Measurements from ENCODE around the gene CD99L2.

Gene CD99L2

GRCh38 chrX:150913511-150913910, 15.0 kb upstream of the CD99L2 start:
- Histone ChIP-seq H4K12ac (ENCODE audit: low read depth, low read length) (no peak overlapping the region), H3K27me3 (ENCODE audit: insufficient read depth, low read length) (no peaks in the 10 kb centered on the region), H2BK120ac (ENCODE audit: insufficient read depth, low read length, poor library complexity) (no peak overlapping the region), H2AK5ac (ENCODE audit: low read length) (no peak overlapping the region), H3K23ac (ENCODE audit: low read length) (no peak overlapping the region), H3K9me3 (ENCODE audit: insufficient read depth, low read depth, low read length) (no peaks in the 10 kb centered on the region), H2BK12ac (ENCODE audit: low read length) (no peak overlapping the region), H3K36me3 (ENCODE audit: control insufficient read depth in 1 of 2, insufficient read depth in 2 of 2, low read length in 2 of 2) (no peaks in the 10 kb centered on the region), H3K9ac (ENCODE audit: low read length) (no peak overlapping the region), H3K14ac (ENCODE audit: low read length) (no peak overlapping the region), H4K91ac (ENCODE audit: low read depth, low read length) (no peak overlapping the region), H3K4me1 (ENCODE audit: control insufficient read depth in 1 of 2, insufficient read depth in 2 of 2, low read length in 2 of 2) (no peaks in the 10 kb centered on the region), H3K18ac (ENCODE audit: low read length) (no peak overlapping the region), H3K4ac (ENCODE audit: low read depth, low read length) (no peak overlapping the region), H3K27ac (ENCODE audit: low read depth, low read length) (no peak overlapping the region), H3K4me3 (ENCODE audit: low read depth, low read length) (no peak overlapping the region), H3K4me2 (ENCODE audit: low read length) (no peak overlapping the region), H2AFZ (ENCODE audit: insufficient read depth, low read length, poor library complexity) (no peak overlapping the region), H4K8ac (ENCODE audit: low read depth, low read length) (no peak overlapping the region), H3K79me1 (ENCODE audit: low read length) (no peaks in the 10 kb centered on the region), H3K79me2 (ENCODE audit: control insufficient read depth, insufficient read depth, low read length, poor library complexity) (no peaks in the 10 kb centered on the region), H2BK5ac (ENCODE audit: low read depth, low read length, poor library complexity) (no peak overlapping the region)
- DNase-seq: no peak
- no CpG with 5 or more reads among the region's 9 CpGs for WGBS (ENCODE audit: extremely low coverage, insufficient coverage, insufficient read length)

- Histone ChIP-seq H3K4me2 (ENCODE audit: low read length) (no peak overlapping the region), H3K36me3 (ENCODE audit: control insufficient read depth in 1 of 2, insufficient read depth in 2 of 2, low read length in 2 of 2) (no peaks in the 10 kb centered on the region), H3K4me1 (ENCODE audit: control insufficient read depth in 1 of 2, insufficient read depth in 2 of 2, low read length in 2 of 2) (no peaks in the 10 kb centered on the region), H2BK120ac (ENCODE audit: insufficient read depth, low read length, poor library complexity) (no peak overlapping the region), H3K9me3 (ENCODE audit: insufficient read depth, low read depth, low read length) (no peaks in the 10 kb centered on the region), H2BK5ac (ENCODE audit: low read depth, low read length, poor library complexity) (no peak overlapping the region), H3K79me1 (ENCODE audit: low read length) (no peaks in the 10 kb centered on the region), H2AK5ac (ENCODE audit: low read length) (no peak overlapping the region), H3K23ac (ENCODE audit: low read length) (no peak overlapping the region), H4K12ac (ENCODE audit: low read depth, low read length) (no peak overlapping the region), H3K14ac (ENCODE audit: low read length) (no peak overlapping the region), H3K4ac (ENCODE audit: low read depth, low read length) (no peak overlapping the region), H2AFZ (ENCODE audit: insufficient read depth, low read length, poor library complexity) (no peak overlapping the region), H4K8ac (ENCODE audit: low read depth, low read length) (no peak overlapping the region), H3K18ac (ENCODE audit: low read length) (no peak overlapping the region), H4K91ac (ENCODE audit: low read depth, low read length) (no peak overlapping the region), H3K27ac (ENCODE audit: low read depth, low read length) (no peak overlapping the region), H3K79me2 (ENCODE audit: control insufficient read depth, insufficient read depth, low read length, poor library complexity) (no peaks in the 10 kb centered on the region), H3K9ac (ENCODE audit: low read length) (no peak overlapping the region), H2BK12ac (ENCODE audit: low read length) (no peak overlapping the region), H3K4me3 (ENCODE audit: low read depth, low read length) (no peak overlapping the region), H3K27me3 (ENCODE audit: insufficient read depth, low read length) (no peaks in the 10 kb centered on the region)
- DNase-seq: no peak
- WGBS (ENCODE audit: extremely low coverage, insufficient coverage, insufficient read length): no CpG with 5 or more reads among the region's 7 CpGs
These were observed 9.0 kb upstream of the CD99L2 start for GRCh38 chrX:150907474-150907873.

GRCh38 chrX:150906694-150907093, 8.2 kb upstream of the CD99L2 start:
- Histone ChIP-seq H4K12ac (ENCODE audit: low read depth, low read length) (no peak overlapping the region), H3K4me1 (ENCODE audit: control insufficient read depth in 1 of 2, insufficient read depth in 2 of 2, low read length in 2 of 2) (no peaks in the 10 kb centered on the region), H3K36me3 (ENCODE audit: control insufficient read depth in 1 of 2, insufficient read depth in 2 of 2, low read length in 2 of 2) (no peaks in the 10 kb centered on the region), H3K23ac (ENCODE audit: low read length) (no peak overlapping the region), H3K79me1 (ENCODE audit: low read length) (no peaks in the 10 kb centered on the region), H3K9me3 (ENCODE audit: insufficient read depth, low read depth, low read length) (no peaks in the 10 kb centered on the region), H3K27ac (ENCODE audit: low read depth, low read length) (no peak overlapping the region), H3K4me2 (ENCODE audit: low read length) (no peak overlapping the region), H3K79me2 (ENCODE audit: control insufficient read depth, insufficient read depth, low read length, poor library complexity) (no peaks in the 10 kb centered on the region), H4K8ac (ENCODE audit: low read depth, low read length) (no peak overlapping the region), H2BK120ac (ENCODE audit: insufficient read depth, low read length, poor library complexity) (no peak overlapping the region), H3K4me3 (ENCODE audit: low read depth, low read length) (no peak overlapping the region), H3K9ac (ENCODE audit: low read length) (no peak overlapping the region), H3K27me3 (ENCODE audit: insufficient read depth, low read length) (no peaks in the 10 kb centered on the region), H2BK12ac (ENCODE audit: low read length) (no peak overlapping the region), H3K14ac (ENCODE audit: low read length) (no peak overlapping the region), H2BK5ac (ENCODE audit: low read depth, low read length, poor library complexity) (no peak overlapping the region), H3K4ac (ENCODE audit: low read depth, low read length) (no peak overlapping the region), H4K91ac (ENCODE audit: low read depth, low read length) (no peak overlapping the region), H3K18ac (ENCODE audit: low read length) (no peak overlapping the region), H2AK5ac (ENCODE audit: low read length) (no peak overlapping the region), H2AFZ (ENCODE audit: insufficient read depth, low read length, poor library complexity) (no peak overlapping the region)
- no CpG with 5 or more reads among the region's 6 CpGs for WGBS (ENCODE audit: extremely low coverage, insufficient coverage, insufficient read length)
- DNase-seq: no peak

- Histone ChIP-seq H3K4me3 (ENCODE audit: low read depth, low read length) (no peak overlapping the region), H3K27me3 (ENCODE audit: insufficient read depth, low read length) (no peaks in the 10 kb centered on the region), H3K23ac (ENCODE audit: low read length) (no peak overlapping the region), H3K14ac (ENCODE audit: low read length) (no peak overlapping the region), H4K8ac (ENCODE audit: low read depth, low read length) (no peak overlapping the region), H3K18ac (ENCODE audit: low read length) (no peak overlapping the region), H2AK5ac (ENCODE audit: low read length) (no peak overlapping the region), H2BK12ac (ENCODE audit: low read length) (no peak overlapping the region), H3K4ac (ENCODE audit: low read depth, low read length) (no peak overlapping the region), H3K27ac (ENCODE audit: low read depth, low read length) (no peak overlapping the region), H2AFZ (ENCODE audit: insufficient read depth, low read length, poor library complexity) (no peak overlapping the region), H4K12ac (ENCODE audit: low read depth, low read length) (no peak overlapping the region), H4K91ac (ENCODE audit: low read depth, low read length) (no peak overlapping the region), H3K9ac (ENCODE audit: low read length) (no peak overlapping the region), H3K9me3 (ENCODE audit: insufficient read depth, low read depth, low read length) (no peaks in the 10 kb centered on the region), H2BK5ac (ENCODE audit: low read depth, low read length, poor library complexity) (no peak overlapping the region), H3K4me1 (ENCODE audit: control insufficient read depth in 1 of 2, insufficient read depth in 2 of 2, low read length in 2 of 2) (no peaks in the 10 kb centered on the region), H3K79me1 (ENCODE audit: low read length) (no peaks in the 10 kb centered on the region), H3K4me2 (ENCODE audit: low read length) (no peak overlapping the region), H2BK120ac (ENCODE audit: insufficient read depth, low read length, poor library complexity) (no peak overlapping the region), H3K79me2 (ENCODE audit: control insufficient read depth, insufficient read depth, low read length, poor library complexity) (no peaks in the 10 kb centered on the region), H3K36me3 (ENCODE audit: control insufficient read depth in 1 of 2, insufficient read depth in 2 of 2, low read length in 2 of 2) (no peaks in the 10 kb centered on the region)
- no peak for DNase-seq
- no CpG with 5 or more reads among the region's 3 CpGs for whole genome bisulfite sequencing (ENCODE audit: extremely low coverage, insufficient coverage, insufficient read length)
These were observed 6.8 kb upstream of the CD99L2 start for GRCh38 chrX:150905293-150905692.
